GM21515 (cell line): ENCODE data around the gene MPC1L.
"Not testable (repeated sequence)": the region's sequence is repeated elsewhere in the genome, so short reads cannot be mapped to it uniquely, and the experiment has no call there.

Experiments
- ATAC-seq: cut with Tn5 transposase; IDR thresholded peaks from one replicate; pipeline ENCODE4 v1.9.1; 2021; ENCODE audit not compliant: unreplicated experiment

Gene MPC1L

DNA sequence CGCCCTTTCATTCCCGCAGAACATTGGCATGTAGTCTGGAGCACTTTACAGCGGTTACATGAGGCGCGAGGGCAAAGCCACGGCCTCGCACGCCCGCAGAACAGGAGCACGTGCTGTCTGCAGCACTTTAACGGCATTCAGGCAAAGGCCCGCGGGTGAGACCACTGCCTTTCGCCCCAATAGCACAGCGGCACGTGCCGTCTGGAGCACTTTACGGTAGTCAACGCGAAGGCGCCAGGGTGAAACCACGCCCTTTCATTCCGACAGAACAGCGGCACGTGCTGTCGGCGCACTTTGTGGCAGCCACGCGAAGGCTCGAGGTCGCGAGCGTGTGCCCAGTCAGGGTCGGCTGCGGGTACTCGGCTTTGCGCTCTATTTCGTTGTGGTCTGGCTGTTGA lies at the start of gene MPC1L:
TSS of gene MPC1L (plus strand) at position 290 of the 398 bp plus-strand sequence. CDS start 138 bp downstream, outside the sequence.
- no peak for ATAC-seq

GRCh38 chrX:40573763-40574162 lies 49.5 kb upstream of the MPC1L start:
- no peak for ATAC-seq

DNA sequence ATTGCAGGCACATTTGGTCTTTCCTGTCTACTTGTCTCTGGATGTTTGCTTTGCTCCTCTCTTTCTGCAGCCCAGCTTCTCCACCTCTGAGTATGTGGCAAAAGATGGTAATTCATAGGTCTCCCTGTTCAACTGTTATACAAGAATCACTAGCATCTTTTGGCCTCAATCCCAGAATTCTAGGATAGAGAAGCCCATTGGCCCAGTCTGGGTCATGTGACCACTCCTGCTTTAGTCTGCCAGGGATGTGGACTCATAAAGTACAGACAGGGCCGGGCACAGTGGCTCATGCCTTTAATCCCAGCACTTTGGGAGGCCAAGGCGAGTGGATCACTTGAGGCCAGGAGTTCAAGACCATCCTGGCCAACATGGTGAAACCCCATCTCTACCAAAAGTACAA lies 47.8 kb upstream of the MPC1L start:
- ATAC-seq = not testable (repeated sequence)

- ATAC-seq = no peak
Measured at GRCh38 chrX:40576291-40576690, 46.9 kb upstream of the MPC1L start.

GRCh38 chrX:40578039-40578695 lies 45.1 kb upstream of the MPC1L start:
- ATAC-seq = no peak

GRCh38 chrX:40579141-40579540 lies 44.1 kb upstream of the MPC1L start:
- ATAC-seq = no peak

DNA sequence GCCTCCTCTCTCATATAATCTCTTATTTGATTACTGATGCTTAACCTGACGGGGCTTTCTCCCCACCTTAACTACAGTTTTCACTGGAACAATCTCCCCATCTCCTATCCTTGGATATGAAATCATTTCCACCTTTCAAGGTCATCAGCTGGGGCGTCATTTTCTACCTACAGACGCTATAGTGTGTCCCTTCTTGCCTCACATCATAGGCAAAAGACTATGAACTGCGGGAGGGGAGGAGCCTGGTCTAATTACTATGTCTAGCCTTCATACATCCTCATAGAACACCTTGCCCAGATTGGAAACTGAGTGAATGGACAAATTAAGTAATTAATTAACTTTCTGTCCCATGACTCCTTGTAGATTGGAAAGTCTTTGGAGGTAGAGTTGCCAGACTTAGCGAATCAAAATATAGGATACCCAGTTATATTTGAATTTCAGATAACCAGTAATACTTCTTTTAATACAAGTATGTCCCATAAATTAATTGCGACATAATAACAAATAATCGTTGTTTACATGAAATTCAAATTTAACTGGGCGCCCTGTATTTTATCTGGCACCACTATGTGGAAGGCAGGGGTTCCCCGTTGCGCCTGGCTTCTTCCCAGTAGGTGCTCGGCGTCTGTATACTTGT lies 43.2 kb upstream of the MPC1L start:
- no peak for ATAC-seq

- ATAC-seq = peak; percentile 96
Measured at GRCh38 chrX:40580537-40581335, 42.5 kb upstream of the MPC1L start, which contains the start of gene ATP6AP2. Gene ATP6AP2, plus strand, starts transcription at chrX:40580970. Its CDS starts 96 bp downstream, at chrX:40581066.

DNA sequence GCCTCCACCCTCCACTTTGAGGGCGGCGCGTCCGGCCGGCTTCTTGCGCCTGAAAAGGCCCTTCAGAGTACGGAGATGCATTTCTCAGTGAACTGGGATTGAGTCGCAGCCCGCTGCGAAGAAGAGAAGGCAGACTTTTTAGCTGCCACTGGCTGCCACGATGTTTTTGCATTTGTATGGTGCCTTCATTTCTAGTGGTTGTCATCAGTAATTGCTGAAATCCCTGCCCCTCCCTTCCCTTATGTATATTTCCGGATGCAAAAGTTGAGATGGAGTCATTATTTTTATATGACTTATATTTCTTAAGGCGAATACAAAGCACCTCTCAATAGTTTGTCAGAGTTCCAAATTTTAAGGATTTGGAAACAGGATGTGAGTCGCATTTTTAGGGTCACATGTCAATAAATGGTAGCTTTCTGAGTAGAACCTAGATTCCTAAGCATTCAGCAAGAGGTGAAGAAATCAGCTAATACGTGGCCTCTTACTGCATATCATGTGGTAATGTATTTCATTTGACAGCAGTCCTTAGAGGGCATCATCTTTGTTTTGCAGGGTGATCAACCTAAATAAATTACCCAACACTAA lies 41.8 kb upstream of the MPC1L start:
- ATAC-seq = peak; percentile 5

- not testable (repeated sequence) for ATAC-seq
Measured at GRCh38 chrX:40582178-40582577, 41.0 kb upstream of the MPC1L start.

- no peak for ATAC-seq
Measured at GRCh38 chrX:40582811-40583210, 40.4 kb upstream of the MPC1L start.

DNA sequence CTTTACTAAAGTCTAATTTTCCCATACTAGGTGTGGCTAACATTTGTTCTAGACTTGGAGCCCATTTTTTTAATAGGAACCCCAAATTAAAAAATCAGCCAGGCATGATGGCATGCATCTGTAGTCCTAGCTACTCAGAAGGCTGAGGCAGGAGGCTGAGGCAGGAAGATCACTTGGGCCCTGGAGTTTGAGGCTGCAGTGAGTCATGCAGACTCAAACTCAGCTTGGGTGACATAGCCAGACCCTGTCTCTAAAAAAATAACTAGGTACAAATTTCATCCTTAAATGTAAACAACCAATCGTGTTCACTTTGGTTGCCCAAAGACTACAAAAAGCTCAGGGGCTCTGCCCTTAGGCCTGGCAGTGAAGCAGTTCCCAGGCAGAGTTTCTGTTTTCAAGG lies 35.6 kb upstream of the MPC1L start:
- not testable (repeated sequence) for ATAC-seq

DNA sequence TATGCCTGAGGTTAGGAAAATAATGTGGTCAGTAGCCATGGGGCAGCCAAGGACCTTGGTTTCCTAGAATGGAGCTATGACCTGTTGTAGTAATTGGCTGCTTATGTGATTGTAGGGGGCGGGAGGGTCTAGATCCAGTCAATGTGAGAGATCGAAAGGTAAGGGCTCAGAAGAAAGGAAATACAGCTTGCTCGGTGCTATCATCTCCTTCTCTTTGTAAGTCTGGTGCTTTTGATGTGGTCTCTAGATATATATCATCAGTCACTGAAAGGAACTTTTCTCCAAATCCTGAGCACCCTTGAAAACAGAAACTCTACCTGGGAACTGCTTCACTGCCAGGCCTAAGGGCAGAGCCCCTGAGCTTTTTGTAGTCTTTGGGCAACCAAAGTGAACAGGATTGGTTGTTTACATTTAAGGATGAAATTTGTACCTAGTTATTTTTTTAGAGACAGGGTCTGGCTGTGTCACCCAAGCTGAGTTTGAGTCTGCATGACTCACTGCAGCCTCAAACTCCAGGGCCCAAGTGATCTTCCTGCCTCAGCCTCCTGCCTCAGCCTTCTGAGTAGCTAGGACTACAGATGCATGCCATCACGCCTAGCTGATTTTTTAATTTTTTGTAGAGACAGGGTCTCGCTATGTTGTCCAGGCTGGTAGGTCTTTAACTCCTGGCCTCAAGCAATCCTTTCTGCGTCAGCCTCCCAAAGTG lies 33.5 kb upstream of the MPC1L start:
- ATAC-seq = not testable (repeated sequence)

DNA sequence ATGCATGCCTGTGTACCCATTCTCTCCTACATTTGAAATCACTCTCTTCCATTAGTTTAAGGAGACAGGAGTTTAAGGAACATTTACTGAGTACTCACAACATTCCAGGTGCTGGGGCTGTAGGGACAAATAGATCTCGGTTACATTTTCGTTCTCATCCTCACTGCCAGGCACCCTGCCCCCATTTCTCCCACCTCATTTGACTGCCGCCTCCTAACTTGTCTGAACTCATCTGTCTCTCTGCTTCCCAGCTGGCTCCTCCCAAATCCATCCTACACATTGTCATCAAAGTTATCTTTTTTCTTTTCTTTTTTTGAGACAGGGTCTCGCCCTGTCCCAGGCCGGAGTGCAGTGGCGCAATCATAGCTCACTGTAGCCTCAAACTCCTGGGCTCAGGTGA lies 19.8 kb upstream of the MPC1L start:
- no peak for ATAC-seq

DNA sequence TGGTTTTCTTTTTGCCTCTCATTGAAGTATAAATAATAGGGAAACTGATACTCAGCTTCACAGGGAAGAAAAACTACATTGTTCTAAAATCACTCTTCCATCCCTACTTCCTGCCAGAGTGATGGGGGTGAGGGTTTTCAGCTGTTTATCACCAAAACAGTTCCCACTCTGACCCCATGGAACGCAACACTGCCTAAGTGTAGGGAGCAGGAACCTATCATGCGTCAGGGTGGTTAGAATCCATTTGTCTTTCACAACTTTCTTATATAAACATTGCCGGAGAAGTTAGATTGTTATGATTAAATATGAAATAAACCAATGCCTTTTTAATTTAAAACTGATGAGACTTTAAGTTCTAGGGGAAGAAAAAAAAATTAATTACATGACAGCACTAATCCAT lies 15.8 kb upstream of the MPC1L start:
- ATAC-seq = no peak

DNA sequence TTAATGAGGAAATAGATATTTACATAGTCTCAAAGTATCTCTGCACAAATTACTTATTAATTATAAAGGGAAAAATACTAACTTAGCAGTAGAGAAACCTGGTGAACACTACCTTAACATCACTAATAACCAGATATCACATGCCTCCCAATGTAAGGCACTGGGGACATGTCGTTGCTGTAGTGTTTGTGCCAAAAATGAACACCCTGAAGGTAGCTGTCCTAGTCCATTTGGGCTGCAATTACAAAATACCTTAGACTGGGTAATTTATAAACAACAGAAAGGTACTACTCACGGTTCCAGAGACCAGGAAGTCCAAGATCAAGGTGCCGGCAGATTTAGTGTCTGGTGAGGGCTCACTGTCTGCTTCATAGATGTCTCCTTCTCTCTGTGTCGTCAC lies 10.7 kb upstream of the MPC1L start:
- no peak for ATAC-seq

- ATAC-seq = no peak
Measured at GRCh38 chrX:40615976-40616375, 7.3 kb upstream of the MPC1L start.

DNA sequence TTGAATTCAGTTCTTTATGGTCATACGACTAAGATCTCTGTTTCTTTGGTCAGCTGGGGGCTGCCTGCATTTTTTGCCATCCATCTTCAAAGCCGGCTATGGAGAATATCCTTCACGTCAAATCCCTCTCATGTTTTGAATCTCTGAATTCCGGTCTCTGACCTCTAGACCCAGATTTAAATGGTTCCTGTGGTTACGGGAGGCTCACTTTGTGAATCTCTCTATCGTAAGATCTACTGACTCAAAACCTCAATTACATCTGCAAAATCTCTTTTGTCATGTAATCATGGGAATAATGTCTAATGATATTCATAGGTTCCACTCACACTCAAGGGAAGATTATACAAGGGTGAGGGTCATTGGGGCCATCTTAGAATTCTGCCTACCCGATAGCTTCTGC lies 5.7 kb upstream of the MPC1L start:
- no peak for ATAC-seq

GRCh38 chrX:40622479-40623138 lies 619 bp upstream of the MPC1L start:
- no peak for ATAC-seq

DNA sequence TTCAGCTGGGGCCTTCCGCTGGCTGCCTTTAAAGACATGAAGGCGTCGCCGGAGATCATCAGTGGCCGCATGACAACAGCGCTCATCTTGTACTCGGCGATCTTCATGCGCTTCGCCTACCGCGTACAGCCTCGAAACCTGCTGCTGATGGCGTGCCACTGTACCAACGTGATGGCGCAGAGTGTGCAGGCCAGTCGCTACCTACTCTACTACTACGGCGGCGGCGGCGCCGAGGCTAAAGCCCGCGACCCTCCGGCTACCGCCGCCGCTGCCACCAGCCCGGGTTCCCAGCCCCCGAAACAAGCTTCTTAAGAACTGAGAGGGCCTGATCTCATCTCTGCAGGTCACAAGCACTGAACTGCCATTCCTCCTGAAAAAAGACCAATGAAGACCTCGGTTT lies 437 bp downstream of the MPC1L start:
- no peak for ATAC-seq
